Measurements from ENCODE around the gene RIMBP2.

RIMBP2 gene

GRCh38 chr12:130743176-130743575 lies 27.1 kb upstream of the RIMBP2 start:
- no peak for TF ChIP-seq POLR2AphosphoS5 (IDR thresholded peaks at IDR 0.05; ENCODE audit: low read depth, low read length)
- no peak for TF ChIP-seq FOXP2 (optimal IDR thresholded peaks at IDR 0.05; ENCODE audit: borderline replicate concordance, extremely low read depth, extremely low read length, insufficient read depth)
- no peak for TF ChIP-seq REST (IDR thresholded peaks at IDR 0.05; ENCODE audit: insufficient read depth in 1 of 2, low read depth in 2 of 2, low read length in 2 of 2)
- no peak for TF ChIP-seq SIN3A (IDR thresholded peaks at IDR 0.05; ENCODE audit: borderline replicate concordance, insufficient read depth, low read length)
- no peak for TF ChIP-seq TAF1 (IDR thresholded peaks at IDR 0.05; ENCODE audit: borderline replicate concordance, insufficient read depth, low read length)

GRCh38 chr12:130742716-130743115 lies 26.6 kb upstream of the RIMBP2 start:
- TF ChIP-seq TAF1 (IDR thresholded peaks at IDR 0.05; ENCODE audit: borderline replicate concordance, insufficient read depth, low read length) (no peak), POLR2AphosphoS5 (IDR thresholded peaks at IDR 0.05; ENCODE audit: low read depth, low read length) (no peak), REST (IDR thresholded peaks at IDR 0.05; ENCODE audit: insufficient read depth in 1 of 2, low read depth in 2 of 2, low read length in 2 of 2) (no peak)

DNA sequence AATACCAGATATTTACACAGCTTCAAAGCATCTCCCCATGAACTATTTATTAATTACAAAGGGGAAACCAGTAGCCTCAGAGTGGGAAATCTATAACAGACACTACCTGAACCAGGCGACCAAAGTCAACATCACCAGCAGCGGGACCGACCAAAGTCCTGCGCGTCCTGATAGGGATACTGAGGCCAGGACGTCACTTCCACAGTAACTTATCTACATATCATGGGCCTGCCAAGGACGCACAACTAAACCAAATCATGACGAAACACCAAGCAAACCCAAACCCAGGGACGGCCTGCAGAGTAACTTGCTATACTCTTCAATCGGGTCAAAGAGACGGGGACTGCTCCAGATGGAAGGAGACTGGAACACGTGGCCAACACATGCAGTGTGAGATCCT lies 26.0 kb upstream of the RIMBP2 start:
- TF ChIP-seq TAF1 (IDR thresholded peaks at IDR 0.05; ENCODE audit: borderline replicate concordance, insufficient read depth, low read length) (no peak), SIN3A (IDR thresholded peaks at IDR 0.05; ENCODE audit: borderline replicate concordance, insufficient read depth, low read length) (no peak), FOXP2 (optimal IDR thresholded peaks at IDR 0.05; ENCODE audit: borderline replicate concordance, extremely low read depth, extremely low read length, insufficient read depth) (no peak), REST (IDR thresholded peaks at IDR 0.05; ENCODE audit: insufficient read depth in 1 of 2, low read depth in 2 of 2, low read length in 2 of 2) (no peak), POLR2AphosphoS5 (IDR thresholded peaks at IDR 0.05; ENCODE audit: low read depth, low read length) (no peak)

DNA sequence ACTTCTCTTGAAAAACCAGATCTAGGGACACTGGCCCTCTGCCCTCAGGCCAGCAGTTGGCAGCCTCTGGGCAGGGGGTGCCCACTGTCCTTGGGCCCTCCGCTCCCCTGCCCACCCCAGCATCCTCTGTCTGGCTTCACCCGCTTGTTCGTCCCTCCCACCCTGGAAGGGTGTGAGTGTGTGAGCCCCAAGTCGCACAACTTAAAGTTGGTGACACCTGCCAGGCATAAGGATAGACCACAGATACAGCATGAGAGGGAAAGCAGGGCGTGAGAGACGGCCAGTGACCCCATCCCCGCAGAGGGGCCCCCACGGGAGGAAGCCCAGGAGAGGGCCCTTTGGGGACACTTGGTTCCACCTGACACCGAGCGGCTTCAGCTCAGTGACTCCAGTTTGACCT lies 23.5 kb upstream of the RIMBP2 start:
- TF ChIP-seq REST (IDR thresholded peaks at IDR 0.05; ENCODE audit: insufficient read depth in 1 of 2, low read depth in 2 of 2, low read length in 2 of 2) (no peak), FOXP2 (optimal IDR thresholded peaks at IDR 0.05; ENCODE audit: borderline replicate concordance, extremely low read depth, extremely low read length, insufficient read depth) (no peak), POLR2AphosphoS5 (IDR thresholded peaks at IDR 0.05; ENCODE audit: low read depth, low read length) (no peak), SIN3A (IDR thresholded peaks at IDR 0.05; ENCODE audit: borderline replicate concordance, insufficient read depth, low read length) (no peak), TAF1 (IDR thresholded peaks at IDR 0.05; ENCODE audit: borderline replicate concordance, insufficient read depth, low read length) (no peak)

DNA sequence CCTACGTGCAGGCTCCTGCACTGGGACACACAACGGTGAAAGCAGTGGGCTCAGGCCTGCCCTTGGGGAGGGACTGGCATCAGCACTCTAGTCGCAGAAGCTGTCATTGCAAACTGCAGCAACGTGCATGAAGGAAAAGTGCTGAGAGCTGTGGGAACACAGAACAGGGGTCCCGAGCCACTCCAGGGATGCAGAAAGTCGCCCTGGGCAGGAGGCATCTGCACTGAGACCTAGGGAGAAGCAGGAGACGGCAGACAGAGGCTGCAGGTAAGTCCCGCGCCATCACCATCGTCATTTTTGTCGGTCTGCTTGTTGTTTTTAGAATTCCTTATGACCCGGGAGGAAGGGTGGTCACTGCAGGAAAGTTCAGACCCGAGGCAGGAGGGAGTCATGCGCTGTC lies 21.6 kb upstream of the RIMBP2 start:
- TF ChIP-seq REST (IDR thresholded peaks at IDR 0.05; ENCODE audit: insufficient read depth in 1 of 2, low read depth in 2 of 2, low read length in 2 of 2), result no peak
- no peak for TF ChIP-seq FOXP2 (optimal IDR thresholded peaks at IDR 0.05; ENCODE audit: borderline replicate concordance, extremely low read depth, extremely low read length, insufficient read depth)
- no peak for TF ChIP-seq POLR2AphosphoS5 (IDR thresholded peaks at IDR 0.05; ENCODE audit: low read depth, low read length)
- TF ChIP-seq TAF1 (IDR thresholded peaks at IDR 0.05; ENCODE audit: borderline replicate concordance, insufficient read depth, low read length), result no peak
- no peak for TF ChIP-seq SIN3A (IDR thresholded peaks at IDR 0.05; ENCODE audit: borderline replicate concordance, insufficient read depth, low read length)

Measured in PFSK-1 (cell line).